GM21723 (cell line): ENCODE results near the gene FBXW8.

ENCODE experiments used
- ATAC-seq: cut with Tn5 transposase; IDR thresholded peaks from one replicate; pipeline ENCODE4 v1.9.1; 2021; ENCODE audit warnings: mild to moderate bottlenecking, moderate library complexity; ENCODE audit not compliant: unreplicated experiment

FBXW8 gene

GRCh38 chr12:116954710-116955381 lies 44.1 kb downstream of the FBXW8 start:
- no peak for ATAC-seq

- no peak for ATAC-seq
These were observed 44.8 kb downstream of the FBXW8 start for GRCh38 chr12:116955382-116956021.

GRCh38 chr12:116958402-116959197 lies 47.9 kb downstream of the FBXW8 start:
- ATAC-seq = no peak

- no peak for ATAC-seq
These were observed 48.4 kb downstream of the FBXW8 start for GRCh38 chr12:116959198-116959460.

- ATAC-seq = peak; percentile 99
These were observed 49.2 kb downstream of the FBXW8 start for GRCh38 chr12:116959845-116960514.

- ATAC-seq = no peak
These were observed 51.4 kb downstream of the FBXW8 start for GRCh38 chr12:116962197-116962596.

- ATAC-seq = no peak
These were observed 52.1 kb downstream of the FBXW8 start for GRCh38 chr12:116962783-116963356.

- ATAC-seq = no peak
These were observed 53.6 kb downstream of the FBXW8 start for GRCh38 chr12:116964054-116965050.

- ATAC-seq = no peak
These were observed 58.2 kb downstream of the FBXW8 start for GRCh38 chr12:116968986-116969385.

- ATAC-seq = no peak
These were observed 59.1 kb downstream of the FBXW8 start for GRCh38 chr12:116969615-116970585.

GRCh38 chr12:116971222-116971621 lies 60.5 kb downstream of the FBXW8 start:
- ATAC-seq = no peak

- no peak for ATAC-seq
These were observed 65.1 kb downstream of the FBXW8 start for GRCh38 chr12:116975779-116976393.

GRCh38 chr12:116977465-116978380 lies 67.0 kb downstream of the FBXW8 start:
- ATAC-seq = peak; percentile 69

GRCh38 chr12:116978791-116979508 lies 68.2 kb downstream of the FBXW8 start:
- ATAC-seq = no peak

GRCh38 chr12:116980083-116980482 lies 69.3 kb downstream of the FBXW8 start:
- ATAC-seq = no peak

GRCh38 chr12:116982791-116983411 lies 72.2 kb downstream of the FBXW8 start:
- no peak for ATAC-seq
